GM18505 (cell line): ENCODE results near the gene SGSH.
"Not testable (repeated sequence)": the region's sequence is repeated elsewhere in the genome, so short reads cannot be mapped to it uniquely, and the experiment has no call there.

ENCODE experiments used
- ATAC-seq: cut with Tn5 transposase; IDR thresholded peaks from one replicate; pipeline ENCODE4 v1.9.1; 2021; ENCODE audit not compliant: unreplicated experiment
- POLR2A ChIP-seq: IDR thresholded peaks from 4 replicates; pipeline ENCODE4 v1.6.1; 2011; ENCODE audit warnings: borderline replicate concordance; ENCODE audit not compliant: insufficient read depth, insufficient read length; ENCODE audit errors: extremely low read depth

SGSH gene

DNA sequence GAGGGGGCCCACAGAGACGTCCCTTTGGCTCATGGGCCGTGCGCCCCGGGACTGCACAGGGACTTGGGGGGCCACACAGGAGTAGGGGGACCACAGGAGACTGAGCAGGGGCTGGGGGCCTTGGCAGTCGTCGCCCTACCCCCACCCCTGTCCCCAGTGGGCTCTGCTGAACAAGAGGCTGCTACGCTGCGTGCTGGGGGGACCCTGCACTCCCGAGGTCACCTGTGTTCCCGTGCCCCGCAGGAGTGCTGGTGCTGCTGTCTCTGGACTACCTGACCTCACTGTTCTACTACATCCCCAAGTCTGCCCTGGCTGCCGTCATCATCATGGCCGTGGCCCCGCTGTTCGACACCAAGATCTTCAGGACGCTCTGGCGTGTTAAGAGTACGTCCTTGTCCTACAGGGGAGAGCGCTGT is 26.1 kb upstream of the SGSH start:
- ATAC-seq = no peak
- no peak for TF ChIP-seq POLR2A

DNA sequence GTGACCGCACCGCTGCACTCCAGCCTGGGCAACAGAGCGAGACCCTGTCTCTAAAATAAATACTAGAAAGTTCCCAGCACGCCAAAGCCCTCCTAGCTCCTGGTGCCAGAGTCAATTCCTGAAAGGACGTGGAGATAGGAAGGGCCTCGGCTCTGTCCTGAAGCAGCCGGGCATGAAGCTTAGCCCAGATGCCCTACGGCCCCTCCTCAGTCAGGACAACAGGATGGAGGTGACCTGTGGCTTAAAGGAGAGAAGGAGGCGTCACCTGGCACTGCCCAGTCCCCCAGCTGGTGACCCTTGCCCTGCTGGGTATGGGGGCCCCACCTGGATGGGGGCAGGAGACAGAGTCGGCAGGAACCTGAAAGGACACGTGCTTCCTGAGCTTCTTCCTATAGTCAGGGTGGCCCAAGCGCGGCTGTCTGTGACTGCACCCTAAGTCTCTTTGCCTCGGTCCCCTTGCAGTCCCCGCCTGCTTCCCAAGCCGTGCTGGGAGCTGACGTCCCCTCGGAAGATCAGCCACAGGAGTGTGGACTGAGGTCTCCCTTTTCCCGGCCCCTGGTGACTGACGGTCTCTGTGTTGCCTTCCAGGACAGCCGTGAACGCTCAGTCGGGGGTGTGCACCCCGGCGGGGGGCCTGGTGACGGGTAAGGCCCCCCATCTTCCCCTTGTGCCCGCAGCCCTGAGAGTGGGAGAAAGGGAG is 25.6 kb upstream of the SGSH start:
- no peak for TF ChIP-seq POLR2A
- no peak for ATAC-seq

GRCh38 chr17:80244871-80245509 is 24.9 kb upstream of the SGSH start:
- no peak for ATAC-seq
- no peak for TF ChIP-seq POLR2A

DNA sequence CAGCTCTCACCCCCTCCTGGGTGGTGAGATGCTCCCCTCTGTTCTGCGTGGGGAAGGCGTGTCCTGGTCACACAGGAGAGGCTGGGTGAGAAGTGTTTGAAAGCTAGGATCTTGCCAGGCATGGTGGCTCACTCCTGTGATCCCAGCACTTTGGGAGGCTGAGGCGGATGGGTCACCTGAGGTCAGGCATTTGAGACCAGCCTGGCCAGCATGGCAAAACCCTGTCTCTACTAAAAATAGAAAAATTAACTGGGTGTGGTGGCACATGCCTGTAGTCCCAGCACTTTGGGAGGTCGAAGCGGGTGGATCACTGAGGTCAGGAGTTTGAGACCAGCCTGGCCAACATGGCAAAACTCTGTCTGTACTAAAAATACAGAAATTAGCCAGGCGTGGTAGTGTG is 24.3 kb upstream of the SGSH start:
- not testable (repeated sequence) for ATAC-seq

DNA sequence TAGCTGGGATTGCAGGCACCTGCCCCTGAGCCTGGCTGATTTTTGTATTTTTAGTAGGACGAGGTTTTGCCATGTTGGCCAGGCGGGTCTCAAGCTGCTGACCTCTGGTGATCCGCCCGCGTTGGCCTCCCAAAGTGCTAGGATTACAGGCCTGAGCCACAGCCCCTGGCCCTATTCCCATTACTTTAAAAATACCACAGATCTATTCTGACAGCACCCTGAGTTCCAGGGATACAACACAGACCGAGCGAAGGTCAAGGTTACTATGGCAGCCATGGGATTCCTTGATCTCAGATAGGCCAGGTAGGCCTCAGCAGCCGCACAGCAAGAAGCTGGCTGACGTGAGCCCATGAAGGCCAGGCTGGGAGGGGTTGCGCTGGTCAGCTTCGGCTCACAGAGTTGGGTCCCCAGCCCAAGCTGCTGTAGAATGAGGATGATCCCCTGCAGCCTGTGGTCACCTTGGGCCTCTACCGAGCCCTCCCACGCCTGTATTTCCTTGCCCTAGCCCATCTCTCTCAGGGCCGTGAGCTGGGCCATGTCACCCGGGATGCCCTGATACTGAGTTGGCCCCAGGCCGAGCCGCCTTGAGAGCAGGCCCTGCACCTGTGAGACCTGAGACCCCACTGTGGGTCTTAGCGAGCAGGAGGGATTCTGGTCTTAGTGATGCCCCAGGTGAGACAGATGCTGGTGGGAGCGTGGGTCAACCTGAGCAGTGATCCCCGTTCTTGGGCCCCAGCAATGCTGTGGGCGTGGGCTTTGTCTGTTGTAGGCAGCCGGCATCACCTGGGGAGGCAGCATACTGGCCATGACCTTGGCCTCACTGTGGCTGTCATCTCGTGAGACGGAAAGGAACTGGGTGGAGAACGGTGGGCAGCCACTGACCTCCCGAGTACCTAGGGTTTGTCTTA is 23.6 kb upstream of the SGSH start:
- no peak for ATAC-seq
- TF ChIP-seq POLR2A = no peak

- no peak for TF ChIP-seq POLR2A
- no peak for ATAC-seq
Observed at GRCh38 chr17:80242505-80242904, 22.4 kb upstream of the SGSH start.

- ATAC-seq = no peak
- TF ChIP-seq POLR2A = no peak
Observed at GRCh38 chr17:80237386-80237785, 17.3 kb upstream of the SGSH start.

GRCh38 chr17:80236911-80237310 is 16.8 kb upstream of the SGSH start:
- TF ChIP-seq POLR2A = no peak
- ATAC-seq = no peak

- no peak for TF ChIP-seq POLR2A
- no peak for ATAC-seq
Observed at GRCh38 chr17:80233202-80233601, 13.1 kb upstream of the SGSH start.

GRCh38 chr17:80232438-80232837 is 12.3 kb upstream of the SGSH start:
- no peak for TF ChIP-seq POLR2A
- no peak for ATAC-seq

- ATAC-seq = no peak
Observed at GRCh38 chr17:80229011-80229410, 8.9 kb upstream of the SGSH start.

GRCh38 chr17:80228477-80228876 is 8.3 kb upstream of the SGSH start:
- no peak for TF ChIP-seq POLR2A
- ATAC-seq = no peak

More at GRCh38 chr17:80229011-80229410, 8.9 kb upstream of the SGSH start:
- TF ChIP-seq POLR2A = no peak

DNA sequence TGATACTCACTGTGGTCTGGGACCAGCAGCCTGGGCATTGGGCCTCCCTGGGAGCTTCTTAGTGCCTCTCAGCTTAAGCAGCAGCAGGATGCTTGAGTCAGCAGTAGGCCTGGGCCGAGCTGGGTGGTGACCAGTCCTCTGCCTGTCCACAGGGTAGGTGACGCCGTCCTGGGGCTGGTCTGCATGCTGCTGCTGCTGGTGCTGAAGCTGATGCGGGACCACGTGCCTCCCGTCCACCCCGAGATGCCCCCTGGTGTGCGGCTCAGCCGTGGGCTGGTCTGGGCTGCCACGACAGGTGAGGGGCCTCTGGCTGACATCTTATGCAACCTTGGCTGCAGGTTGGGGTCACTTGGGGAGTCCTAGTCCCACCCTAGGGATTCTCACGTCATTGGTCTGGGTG is 7.5 kb upstream of the SGSH start:
- ATAC-seq = no peak
- TF ChIP-seq POLR2A = no peak

DNA sequence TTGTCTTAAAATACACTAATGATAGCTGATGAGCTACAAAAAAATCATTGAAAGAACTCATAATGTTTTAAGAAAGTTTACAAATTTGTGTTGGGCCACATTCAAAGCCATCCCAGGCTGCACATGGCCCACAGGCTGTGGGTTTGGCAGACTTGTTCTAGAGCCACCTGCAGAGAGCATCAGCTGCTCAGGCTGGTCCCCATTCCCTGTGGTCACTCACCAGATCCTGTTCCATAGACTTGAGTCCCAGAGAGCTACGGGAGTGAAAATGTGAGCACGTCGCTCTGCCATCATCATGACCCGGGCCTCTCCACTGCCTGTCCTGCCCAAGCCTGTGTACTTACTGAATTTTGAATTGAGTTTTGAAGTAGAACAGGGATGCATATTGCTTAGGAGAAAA is 7.0 kb upstream of the SGSH start:
- ATAC-seq = no peak
- TF ChIP-seq POLR2A = no peak
